Measurements from ENCODE around the gene ADAM12.

DNA sequence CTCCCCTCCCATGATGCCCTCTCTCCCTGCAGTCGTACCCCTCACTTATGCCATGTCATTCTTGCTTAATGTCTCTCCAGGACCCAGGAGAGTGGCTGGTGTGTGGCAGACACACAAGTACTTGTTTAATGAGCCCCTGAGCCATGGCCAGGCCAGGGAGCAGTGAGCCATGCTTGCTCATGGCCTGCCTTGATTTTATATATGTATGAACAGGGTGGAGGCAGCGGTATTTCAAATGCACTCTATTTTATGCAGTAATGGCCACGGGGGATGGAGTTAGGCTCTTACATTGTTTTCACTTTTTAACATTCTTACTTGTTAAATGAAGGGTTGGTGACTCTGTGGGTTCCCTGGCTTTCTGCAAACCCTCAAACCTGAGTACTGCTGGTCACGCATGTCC, 347.2 kb downstream of the ADAM12 start:
- TF ChIP-seq SUZ12 (IDR thresholded peaks at IDR 0.05; ENCODE audit: extremely low read depth, insufficient read depth, insufficient read length) (no peak), YY1 (IDR thresholded peaks at IDR 0.05; ENCODE audit: insufficient read depth, insufficient read length) (no peak)

All from NT2/D1 (cell line).